K562 (cell line): ENCODE data around the gene COASY. TPM values are rescaled to one million over a fixed set of nuclear protein-coding genes. Genes with fewer than 3 reads are reported as not detected.
A peak's percentile ranks its signal among the peaks of the same experiment; 100 is the strongest.

Experiments
- ASH1L ChIP-seq: fragments of 450-650 bp; IDR thresholded peaks from 2 replicates; pipeline ENCODE4 v1.6.1; 2018; ENCODE audit warnings: borderline replicate concordance, mild to moderate bottlenecking, low read depth; ENCODE audit not compliant: partially characterized antibody
- CEBPB ChIP-seq: fragments of 450-650 bp; IDR thresholded peaks from 2 replicates; pipeline ENCODE4 v1.6.1; 2016; ENCODE audit warnings: missing genetic modification characterization, missing compliant biosample characterization
- ETV5 ChIP-seq: sonication (generic); formaldehyde crosslinking; IDR thresholded peaks from 2 replicates; pipeline ENCODE4 v1.4.0; 2020; ENCODE audit warnings: low read depth, mild to moderate bottlenecking, missing genetic modification reagents
- HDAC3 ChIP-seq: fragments of 450-650 bp; IDR thresholded peaks from 2 replicates; pipeline ENCODE4 v1.6.1; 2018; ENCODE audit warnings: borderline replicate concordance, mild to moderate bottlenecking, moderate library complexity; ENCODE audit not compliant: partially characterized antibody
- JUNB ChIP-seq: fragments of 450-650 bp; formaldehyde crosslinking; conservative IDR thresholded peaks from 2 replicates; pipeline ENCODE4 v1.4.0; 2020; ENCODE audit warnings: mild to moderate bottlenecking
- MXI1 ChIP-seq: IDR thresholded peaks from 2 replicates; pipeline ENCODE4 v1.6.1; 2011; ENCODE audit warnings: low read depth, mild to moderate bottlenecking, improper control_type of control experiment, low read length
- PTRF ChIP-seq: fragments of 450-650 bp; IDR thresholded peaks from 2 replicates; pipeline ENCODE4 v1.6.1; 2016; ENCODE audit warnings: mild to moderate bottlenecking, missing genetic modification characterization, missing compliant biosample characterization
- RBBP5 ChIP-seq: fragments of 200-600 bp; sonication (generic); IDR thresholded peaks from 2 replicates; pipeline ENCODE4 v1.6.1; 2012; ENCODE audit warnings: borderline replicate concordance, mild to moderate bottlenecking, low read length, control low read depth, inconsistent platforms; ENCODE audit not compliant: insufficient read depth, poor library complexity, severe bottlenecking
- SIN3B ChIP-seq: fragments of 450-650 bp; IDR thresholded peaks from 2 replicates; pipeline ENCODE4 v1.6.1; 2017; ENCODE audit warnings: low read depth, mild to moderate bottlenecking, moderate library complexity
- TRIM28 ChIP-seq: fragments of 450-650 bp; IDR thresholded peaks from 2 replicates; pipeline ENCODE4 v1.6.1; 2017
- ZBTB40 ChIP-seq, 2 experiments: fragments of 450-650 bp in 1 of 2; sonication (generic) in 1 of 2; formaldehyde crosslinking in 1 of 2; IDR thresholded peaks; 2 replicates each; pipeline versions ENCODE4 v1.7.1 to v1.9.0; 2016 to 2022; ENCODE audit warnings: inconsistent platforms in 1 of 2, mild to moderate bottlenecking in 1 of 2, missing genetic modification reagents in 1 of 2
- ZKSCAN3 ChIP-seq: fragments of 250-450 bp; sonication (Bioruptor Pico); IDR thresholded peaks from 2 replicates; pipeline ENCODE4 v1.4.0; 2020
- ZNF184 ChIP-seq: sonication (generic); formaldehyde crosslinking; IDR thresholded peaks from 2 replicates; pipeline ENCODE4 v1.5.0; 2020; ENCODE audit warnings: missing genetic modification reagents
- ZNF707 ChIP-seq: fragments of 250-450 bp; sonication (Bioruptor Pico); conservative IDR thresholded peaks from 2 replicates; pipeline ENCODE4 v1.8.0; 2022; ENCODE audit warnings: inconsistent platforms, mild to moderate bottlenecking, moderate library complexity
- ZNF830 ChIP-seq: fragments of 250-450 bp; sonication (Bioruptor Pico); IDR thresholded peaks from 2 replicates; pipeline ENCODE4 v1.5.0; 2021; ENCODE audit warnings: mild to moderate bottlenecking
- polyA plus RNA-seq, 8 experiments: library from polyadenylated mRNA; depleted of rRNA in 4 of 8; stranded (reverse) in 5 of 8; unstranded in 3 of 8; fragments of >200 nt; fragmentation: Nextera tagmentation in 2 of 8; fragmentation: Illumina TruSeq in 1 of 8; extraction: Ambion mirVana in 2 of 8; extraction: Trizol in 1 of 8; gene quantifications; 2 replicates each; pipeline versions ENCODE4 v1.2.1 to v1.2.3, GENCODE V29; 2011 to 2014; ENCODE audit warnings: inconsistent platforms in 1 of 8, missing spikeins in 1 of 8
- total RNA-seq, 7 experiments: library from RNA; depleted of rRNA in 6 of 7; stranded (reverse); fragments of >200 nt in 6 of 7; fragmentation: Illumina TruSeq in 2 of 7; extraction: Trizol in 2 of 7; gene quantifications; 2 replicates each; pipeline versions ENCODE4 v1.2.1 to v1.2.3, GENCODE V29; 2011 to 2021; ENCODE audit warnings: low replicate concordance in 1 of 7
- TF ChIP-seq, protein P1 (sequence below): sonication (generic); formaldehyde crosslinking; IDR thresholded peaks from 2 replicates; pipeline ENCODE4 v1.8.0; 2023; ENCODE audit warnings: mild to moderate bottlenecking, missing genetic modification reagents
- TF ChIP-seq, protein P2 (sequence below): fragments of 450-650 bp; formaldehyde crosslinking; IDR thresholded peaks from 2 replicates; pipeline ENCODE4 v1.4.0; 2022; ENCODE audit warnings: missing genetic modification characterization

Gene COASY
- total and polyA plus RNA-seq, 9 of the 15 experiments (the other 6 are each of a cell fraction or from before 2014, with no cell fraction given): 25.4 to 175 (median 62.3) TPM

DNA sequence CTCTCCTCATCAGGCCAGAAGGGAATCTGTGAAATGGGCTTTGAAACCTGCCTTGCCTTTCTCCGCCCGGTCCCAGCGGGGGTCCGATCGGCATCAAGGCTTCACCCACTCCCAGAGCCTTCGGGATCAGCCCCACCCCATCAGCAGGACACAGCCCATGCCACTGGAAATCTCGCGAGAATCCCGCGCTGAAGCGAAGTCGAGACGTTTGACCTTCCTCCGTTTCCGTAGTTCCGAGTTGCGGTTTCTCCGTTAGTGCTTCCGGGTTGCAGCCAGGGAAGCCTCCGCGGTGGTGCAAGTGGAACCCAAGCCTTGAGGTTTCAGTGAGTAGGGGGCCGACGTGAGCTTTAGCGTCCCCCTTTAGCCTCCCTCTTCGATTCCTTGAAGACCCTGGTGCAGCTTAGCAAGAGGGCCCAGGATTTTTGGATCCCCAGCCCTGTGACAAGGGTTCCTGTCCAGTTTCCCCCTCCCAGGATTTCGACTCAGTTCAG is at the start of gene COASY (continued):
- TF ChIP-seq RBBP5 (no peak), ASH1L (peak; percentile 65), CEBPB (tag) (0 out of 2 replicates have a peak, but pooled peaks have one; percentile 11), HDAC3 (peak; percentile 87), JUNB (CRISPR knock-in tag) (no peak), ZNF707 (CRISPR knock-in tag) (no peak), ZKSCAN3 (CRISPR knock-in tag) (no peak), ZNF184 (CRISPR knock-in tag) (no peak), ETV5 (CRISPR knock-in tag) (0 out of 2 replicates have a peak, but pooled peaks have one; percentile 29), TRIM28 (0 out of 2 replicates have a peak, but pooled peaks have one; percentile 2), ZBTB40 (IDR thresholded peaks at IDR 0.05) (peak; percentile 92), ZBTB40 (CRISPR knock-in tag; IDR thresholded peaks at IDR 0.05) (no peak), SIN3B (peak; percentile 92), ZNF830 (CRISPR knock-in tag) (no peak), MXI1 (peak; percentile 80), PTRF (tag) (no peak)
- TF ChIP-seq, protein P1, sequence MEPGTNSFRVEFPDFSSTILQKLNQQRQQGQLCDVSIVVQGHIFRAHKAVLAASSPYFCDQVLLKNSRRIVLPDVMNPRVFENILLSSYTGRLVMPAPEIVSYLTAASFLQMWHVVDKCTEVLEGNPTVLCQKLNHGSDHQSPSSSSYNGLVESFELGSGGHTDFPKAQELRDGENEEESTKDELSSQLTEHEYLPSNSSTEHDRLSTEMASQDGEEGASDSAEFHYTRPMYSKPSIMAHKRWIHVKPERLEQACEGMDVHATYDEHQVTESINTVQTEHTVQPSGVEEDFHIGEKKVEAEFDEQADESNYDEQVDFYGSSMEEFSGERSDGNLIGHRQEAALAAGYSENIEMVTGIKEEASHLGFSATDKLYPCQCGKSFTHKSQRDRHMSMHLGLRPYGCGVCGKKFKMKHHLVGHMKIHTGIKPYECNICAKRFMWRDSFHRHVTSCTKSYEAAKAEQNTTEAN: no peak
- TF ChIP-seq, protein P2, sequence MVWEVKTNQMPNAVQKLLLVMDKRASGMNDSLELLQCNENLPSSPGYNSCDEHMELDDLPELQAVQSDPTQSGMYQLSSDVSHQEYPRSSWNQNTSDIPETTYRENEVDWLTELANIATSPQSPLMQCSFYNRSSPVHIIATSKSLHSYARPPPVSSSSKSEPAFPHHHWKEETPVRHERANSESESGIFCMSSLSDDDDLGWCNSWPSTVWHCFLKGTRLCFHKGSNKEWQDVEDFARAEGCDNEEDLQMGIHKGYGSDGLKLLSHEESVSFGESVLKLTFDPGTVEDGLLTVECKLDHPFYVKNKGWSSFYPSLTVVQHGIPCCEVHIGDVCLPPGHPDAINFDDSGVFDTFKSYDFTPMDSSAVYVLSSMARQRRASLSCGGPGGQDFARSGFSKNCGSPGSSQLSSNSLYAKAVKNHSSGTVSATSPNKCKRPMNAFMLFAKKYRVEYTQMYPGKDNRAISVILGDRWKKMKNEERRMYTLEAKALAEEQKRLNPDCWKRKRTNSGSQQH (CRISPR knock-in tag): no peak
